GM04504 (cell line): ENCODE data around the gene NRXN3.

Experiments
- DNase-seq: peaks from one replicate; pipeline ENCODE4 v3.0.0-alpha.2; 2012; ENCODE audit warnings: low read depth

The NRXN3 gene

DNA sequence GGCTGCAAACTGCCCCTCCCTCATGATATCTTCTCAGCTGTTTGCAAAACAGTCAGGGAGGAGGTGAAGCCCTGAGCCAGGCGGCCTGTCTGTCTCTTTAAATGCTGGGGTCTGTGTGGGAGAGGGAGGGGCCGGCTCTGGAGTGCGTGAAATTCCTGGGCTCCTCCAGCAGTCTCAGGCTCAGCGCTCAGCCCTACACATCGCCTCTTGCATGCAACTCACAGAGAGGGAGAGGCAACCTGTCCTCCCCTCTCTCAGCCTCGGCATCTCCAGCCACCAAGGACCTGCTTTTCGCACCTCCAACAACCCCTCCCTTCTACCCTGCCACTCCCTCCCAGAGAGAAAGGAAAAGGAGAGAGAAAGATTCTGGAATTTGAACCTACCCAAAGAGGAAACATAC, at the start of gene NRXN3:
TSS of gene NRXN3 (plus strand) at position 171 of the 400 bp plus-strand sequence. CDS start 72,721 bp downstream, outside the sequence.
- DNase-seq: no peak

- no peak for DNase-seq
These were observed 47.7 kb upstream of the NRXN3 start for GRCh38 chr14:78122436-78122835.

GRCh38 chr14:78123650-78124253, 46.4 kb upstream of the NRXN3 start:
- DNase-seq: no peak

- no peak for DNase-seq
These were observed 42.2 kb upstream of the NRXN3 start for GRCh38 chr14:78127961-78128360.

GRCh38 chr14:78129375-78129774, 40.8 kb upstream of the NRXN3 start:
- DNase-seq: no peak

DNA sequence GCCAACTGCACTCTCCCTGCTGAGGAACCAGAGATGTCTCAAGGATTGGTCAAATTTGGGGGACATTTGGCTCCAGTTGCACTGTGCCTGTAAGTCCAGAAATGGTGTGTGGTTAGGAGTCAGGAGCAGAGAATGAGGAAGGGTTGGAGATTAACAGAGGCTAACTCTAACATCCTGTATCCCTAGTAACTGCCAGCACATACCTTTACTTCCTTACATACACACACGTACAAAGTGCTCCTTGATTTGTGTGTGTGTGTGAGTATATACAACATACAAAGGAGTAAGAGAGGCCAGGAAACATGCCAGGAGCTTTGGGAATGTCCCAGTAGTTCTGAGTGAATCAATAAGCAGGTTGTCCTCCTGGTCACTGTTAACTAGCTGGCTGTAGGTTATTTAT, 39.8 kb upstream of the NRXN3 start:
- no peak for DNase-seq

DNA sequence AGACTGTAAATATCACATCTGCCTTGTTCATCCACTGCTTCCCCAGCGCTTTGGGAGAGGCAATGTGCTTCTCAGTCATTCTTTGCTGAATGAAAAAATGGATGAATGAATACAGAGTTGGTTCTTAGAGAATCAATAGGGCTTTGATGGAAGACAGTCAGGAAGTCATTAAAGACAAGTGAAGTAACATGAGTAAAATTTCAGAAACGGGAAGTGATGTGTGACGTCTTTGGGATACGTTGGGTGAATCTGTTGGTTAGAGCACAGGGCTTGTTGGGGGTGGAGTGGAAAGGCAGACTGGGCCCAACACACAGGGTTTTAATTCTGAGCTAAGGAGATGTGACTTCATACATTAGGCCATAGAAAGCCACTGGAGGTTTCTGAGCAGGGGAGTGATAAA, 39.0 kb upstream of the NRXN3 start:
- no peak for DNase-seq

DNA sequence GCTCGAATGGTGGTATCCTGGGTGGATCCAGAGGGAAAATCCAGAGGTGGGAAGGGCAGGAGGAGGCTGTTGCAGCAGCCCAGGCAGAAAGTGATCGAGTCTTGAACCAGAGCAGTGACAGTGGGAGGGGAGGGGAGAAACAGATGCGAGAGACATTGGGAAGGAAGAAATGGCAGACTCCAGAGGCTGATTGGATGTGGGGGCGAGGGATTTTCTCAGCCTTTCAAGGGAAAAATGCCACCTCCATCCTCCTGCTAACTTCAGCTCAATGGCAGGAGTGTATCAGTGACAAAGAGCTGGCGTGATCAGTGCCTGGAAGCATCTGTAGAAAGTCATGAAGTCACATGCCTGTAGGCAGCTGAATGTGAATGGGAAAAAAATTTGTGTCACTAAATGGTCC, 38.6 kb upstream of the NRXN3 start:
- no peak for DNase-seq

GRCh38 chr14:78135450-78135891, 34.7 kb upstream of the NRXN3 start:
- DNase-seq: no peak

- DNase-seq: no peak
These were observed 33.5 kb upstream of the NRXN3 start for GRCh38 chr14:78136695-78137094.

DNA sequence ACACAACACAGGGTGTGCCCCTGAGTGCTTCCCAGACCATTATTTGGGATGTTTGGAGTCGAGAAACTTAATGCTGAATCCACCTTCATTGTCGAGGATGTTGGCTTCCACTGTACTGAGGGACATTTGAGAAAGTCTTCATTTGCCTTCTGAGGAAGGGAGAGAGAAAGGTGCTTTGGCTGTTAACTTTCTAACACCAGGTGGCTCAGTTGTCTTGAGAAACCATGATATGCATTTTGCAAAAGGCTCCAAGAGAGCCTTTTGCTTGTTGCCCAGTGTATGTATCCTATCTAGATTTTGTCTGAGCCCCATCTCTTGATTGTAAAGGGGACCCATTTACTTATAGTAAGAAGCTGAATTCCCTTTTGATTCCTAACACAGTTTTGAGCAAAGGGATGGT, 28.6 kb upstream of the NRXN3 start:
- DNase-seq: no peak

DNA sequence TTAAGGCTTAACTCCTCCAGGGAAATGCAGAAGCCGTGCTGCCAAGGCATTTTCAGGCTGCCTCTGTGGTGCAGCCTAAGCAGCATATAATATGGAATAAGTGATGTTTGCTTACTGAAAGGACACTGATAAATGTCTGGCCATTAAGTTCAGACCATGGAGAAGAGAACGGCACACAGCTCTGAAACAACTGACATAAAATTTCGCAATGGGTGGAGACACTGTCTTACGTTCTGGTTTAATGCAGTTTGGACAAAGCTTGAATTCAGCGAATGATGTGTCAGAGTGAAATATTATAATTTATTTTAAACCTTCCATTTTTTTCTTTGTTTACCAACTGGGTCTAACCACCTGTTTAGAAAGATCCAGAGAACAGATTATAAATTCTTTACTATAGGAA, 27.2 kb upstream of the NRXN3 start:
- no peak for DNase-seq

DNA sequence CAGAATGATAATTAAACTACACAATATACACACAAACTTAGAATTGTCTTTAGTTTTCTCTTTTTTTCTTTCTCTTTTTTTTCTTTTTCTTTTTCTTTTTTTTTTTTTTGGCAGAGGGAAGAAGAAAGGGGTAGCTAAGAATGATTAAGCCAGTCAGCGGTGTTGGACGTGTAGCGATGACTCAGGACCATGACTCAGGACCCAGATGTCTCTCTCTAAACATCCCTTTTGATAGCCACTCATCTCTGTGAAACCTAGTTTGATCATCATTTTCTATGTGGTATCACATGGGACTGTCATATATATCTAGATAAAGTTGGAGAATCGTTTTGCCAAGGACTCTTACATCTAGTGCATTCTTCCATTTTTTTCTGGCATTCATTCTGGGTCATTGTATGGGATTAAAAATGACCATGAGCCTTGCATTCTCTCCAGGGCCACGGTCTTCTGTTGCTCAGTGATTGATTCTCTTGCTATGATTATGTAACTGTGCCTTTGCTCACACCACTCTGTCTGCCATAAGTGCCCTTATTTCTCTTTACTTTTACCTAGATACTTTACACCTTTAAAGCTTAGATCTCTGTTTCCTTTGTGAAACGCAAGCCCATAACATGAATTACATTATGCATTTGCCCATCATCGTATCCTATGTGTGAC, 26.6 kb upstream of the NRXN3 start:
- DNase-seq: no peak

DNA sequence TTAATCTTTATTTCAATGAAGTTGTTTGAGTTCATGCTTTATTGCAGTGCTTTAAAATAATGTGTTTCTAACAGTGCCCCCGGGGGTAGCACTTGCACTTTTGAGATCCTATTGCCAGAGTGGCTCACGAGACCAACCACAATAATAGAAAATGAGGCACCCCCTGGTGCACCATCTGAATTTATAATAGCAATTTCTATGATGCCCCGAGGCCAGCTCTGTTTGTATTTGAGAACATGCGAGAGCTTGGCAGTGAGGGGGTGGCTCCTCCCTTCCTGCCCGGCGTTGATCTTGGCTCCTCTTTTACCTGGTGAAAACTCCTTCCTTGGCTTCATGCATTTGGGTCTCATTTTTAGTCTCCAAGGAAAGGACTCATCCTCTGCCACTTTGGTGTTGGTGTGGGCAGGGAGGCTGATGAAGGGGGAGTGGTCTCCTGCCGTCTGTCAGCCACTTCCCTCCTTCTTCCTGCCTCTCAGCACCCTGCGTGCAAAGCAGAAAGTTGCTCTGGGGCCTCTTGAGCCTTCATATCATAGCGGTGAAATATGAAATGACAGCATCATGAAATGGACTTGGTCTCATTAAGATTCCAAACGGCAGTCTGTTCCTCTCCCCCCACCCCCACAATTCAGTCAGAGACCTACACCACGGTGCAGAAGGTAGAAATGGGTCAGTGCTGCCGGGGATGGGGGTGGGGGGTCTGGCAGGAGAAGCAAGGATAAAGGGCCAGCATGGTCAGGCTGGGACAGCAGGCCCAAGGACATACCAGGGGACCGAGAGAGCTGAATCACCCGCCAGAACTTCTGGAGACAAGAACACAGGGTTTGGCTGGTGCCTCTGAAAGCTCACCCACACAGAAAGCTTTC, 17.7 kb upstream of the NRXN3 start:
- no peak for DNase-seq

DNA sequence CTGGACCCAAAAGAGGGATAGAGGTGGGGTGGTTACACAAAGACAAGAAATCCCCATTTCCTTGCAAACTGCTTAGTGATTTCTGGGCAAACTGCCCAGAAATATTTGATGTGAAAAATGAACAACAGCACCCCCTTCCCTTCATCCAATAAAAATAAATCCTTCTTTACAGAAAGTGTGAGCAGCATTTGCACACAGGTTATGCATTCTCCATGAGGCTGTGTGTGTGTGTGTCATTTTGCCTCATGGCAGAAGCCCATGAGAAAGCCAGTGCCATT, 17.2 kb upstream of the NRXN3 start:
- no peak for DNase-seq

- DNase-seq: no peak
These were observed 15.3 kb upstream of the NRXN3 start for GRCh38 chr14:78154827-78155226.

GRCh38 chr14:78156196-78156595, 14.0 kb upstream of the NRXN3 start:
- no peak for DNase-seq

- no peak for DNase-seq
These were observed 12.4 kb upstream of the NRXN3 start for GRCh38 chr14:78157494-78158437.

GRCh38 chr14:78162202-78162601, 8.0 kb upstream of the NRXN3 start:
- no peak for DNase-seq

DNA sequence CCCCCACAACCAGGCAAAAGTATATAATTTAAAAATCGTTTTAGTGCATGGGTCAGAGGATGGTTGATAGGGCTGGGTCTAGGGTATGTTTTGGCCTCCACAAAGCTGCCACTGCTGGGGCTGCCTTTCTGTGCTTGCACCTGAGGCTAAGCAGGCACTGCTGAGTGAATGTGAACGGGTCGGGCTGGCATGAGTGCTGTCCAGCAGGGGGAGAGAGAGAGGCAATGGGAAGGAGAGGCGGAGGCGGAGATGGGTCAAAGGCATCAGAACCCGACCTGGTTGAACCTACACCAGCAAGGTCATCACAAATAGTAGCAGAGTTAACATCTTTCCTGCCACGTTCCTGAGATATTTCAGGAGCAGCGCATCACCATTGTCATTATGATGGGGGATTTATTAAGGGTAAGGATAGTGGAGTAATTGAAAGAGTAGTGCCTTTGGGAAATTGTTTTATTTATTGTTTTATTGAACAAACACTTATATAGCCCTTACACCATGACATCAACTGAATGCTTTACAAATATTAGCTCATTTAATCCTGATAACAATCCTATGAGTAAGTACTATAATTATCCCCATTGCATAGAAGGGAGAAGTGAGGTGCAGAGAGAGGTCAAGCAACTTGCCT, 5.8 kb upstream of the NRXN3 start:
- no peak for DNase-seq

- DNase-seq: no peak
These were observed 2.3 kb downstream of the NRXN3 start for GRCh38 chr14:78172428-78172827.
